Measurements from ENCODE around the gene MOXD1. TPM values are rescaled to one million over a fixed set of nuclear protein-coding genes. Genes with fewer than 3 reads are reported as not detected.
"Not testable (repeated sequence)": the region's sequence is repeated elsewhere in the genome, so short reads cannot be mapped to it uniquely, and the experiment has no call there.

Gene MOXD1
- total RNA-seq, 1 experiment from 2014 or later, result 1.3 TPM

- Histone ChIP-seq H3K27me3 (ENCODE audit: insufficient read depth, low read depth) (no peaks in the 10 kb centered on the region), H3K36me3 (ENCODE audit: low read depth) (no peaks in the 10 kb centered on the region), H3K4me1 (replicated peaks; ENCODE audit: insufficient read depth) (no peaks in the 10 kb centered on the region), H3K79me2 (ENCODE audit: low read depth) (no peaks in the 10 kb centered on the region), H2AFZ (no peak overlapping the region), H3F3A (ENCODE audit: insufficient read depth, low read depth) (no peaks in the 10 kb centered on the region), H4K20me1 (ENCODE audit: insufficient read depth) (no peaks in the 10 kb centered on the region), H3K9me2 (ENCODE audit: insufficient read depth) (no peaks in the 10 kb centered on the region), H3K27ac (no peak overlapping the region), H3K9me3 (ENCODE audit: insufficient read depth, low read depth) (no peaks in the 10 kb centered on the region), H3K4me3 (no peak overlapping the region), H3K4me2 (no peak overlapping the region)
- no peak for DNase-seq
- ChIA-PET POLR2A (ENCODE audit: unreplicated experiment) (no interaction called here), CTCF (no interaction called here)
- BruUV-seq (replicated peaks), result no TSS peak
- TF ChIP-seq EZH2 (IDR thresholded peaks at IDR 0.05; ENCODE audit: low read depth), result no peak
- no peak for TF ChIP-seq CTCF (conservative IDR thresholded peaks at IDR 0.05)
- intact Hi-C loops (cut with micrococcal nuclease; ENCODE audit: unreplicated experiment), result no loop called here
These were observed 130.4 kb downstream of the MOXD1 start for GRCh38 chr6:132270726-132271402.

GRCh38 chr6:132268666-132269065 lies 132.6 kb downstream of the MOXD1 start:
- POLR2A ChIA-PET (ENCODE audit: unreplicated experiment); H4K20me1 ChIP-seq (ENCODE audit: insufficient read depth); DNase-seq; H3K9me3 ChIP-seq (ENCODE audit: insufficient read depth, low read depth); H3K4me3 ChIP-seq; H2AFZ ChIP-seq; H3K36me3 ChIP-seq (ENCODE audit: low read depth); H3K4me1 ChIP-seq (replicated peaks; ENCODE audit: insufficient read depth); H3K79me2 ChIP-seq (ENCODE audit: low read depth); H3K4me2 ChIP-seq; H3K27me3 ChIP-seq (ENCODE audit: insufficient read depth, low read depth); BruUV-seq (replicated peaks); H3F3A ChIP-seq (ENCODE audit: insufficient read depth, low read depth); H3K9me2 ChIP-seq (ENCODE audit: insufficient read depth); intact Hi-C loops (cut with micrococcal nuclease; ENCODE audit: unreplicated experiment); H3K27ac ChIP-seq: not testable (repeated sequence)
- CTCF ChIA-PET, result interaction anchor here (0.6 kb wide), 1 partner anchor 347 kb away, joined by 3 read pairs; no protein-coding TSS in a partner anchor

GRCh38 chr6:132268209-132268608 lies 133.1 kb downstream of the MOXD1 start:
- Histone ChIP-seq H3K9me3 (ENCODE audit: insufficient read depth, low read depth) (no peaks in the 10 kb centered on the region), H3K4me2 (no peak overlapping the region), H3K79me2 (ENCODE audit: low read depth) (no peaks in the 10 kb centered on the region), H3F3A (ENCODE audit: insufficient read depth, low read depth) (no peaks in the 10 kb centered on the region), H4K20me1 (ENCODE audit: insufficient read depth) (no peaks in the 10 kb centered on the region), H3K4me1 (replicated peaks; ENCODE audit: insufficient read depth) (no peaks in the 10 kb centered on the region), H3K27me3 (ENCODE audit: insufficient read depth, low read depth) (no peaks in the 10 kb centered on the region), H3K36me3 (ENCODE audit: low read depth) (no peaks in the 10 kb centered on the region), H2AFZ (no peak overlapping the region), H3K27ac (no peak overlapping the region), H3K4me3 (no peak overlapping the region), H3K9me2 (ENCODE audit: insufficient read depth) (no peaks in the 10 kb centered on the region)
- intact Hi-C loops (cut with micrococcal nuclease; ENCODE audit: unreplicated experiment), result no loop called here
- no peak for DNase-seq
- TF ChIP-seq EZH2 (IDR thresholded peaks at IDR 0.05; ENCODE audit: low read depth) (no peak), CTCF (conservative IDR thresholded peaks at IDR 0.05) (no peak)
- BruUV-seq (replicated peaks), result no TSS peak
- ChIA-PET POLR2A (ENCODE audit: unreplicated experiment) (interaction anchor here (0.7 kb wide), 1 partner anchor 511 kb away, joined by 7 read pairs; no protein-coding TSS in a partner anchor), CTCF (no interaction called here)
